Muscle of arm (tissue), 12 donors: Measurements from ENCODE around the gene PTPRT. TPM values are rescaled to one million over a fixed set of nuclear protein-coding genes. Genes with fewer than 3 reads are reported as not detected.
"Not testable (repeated sequence)": the region's sequence is repeated elsewhere in the genome, so short reads cannot be mapped to it uniquely, and the experiment has no call there.

Experiments
- DNase-seq: peaks from one replicate; pipeline ENCODE4 v3.0.0-alpha.2; 2013
- polyA plus RNA-seq, 12 donors: library from polyadenylated mRNA; unstranded; fragments of 120-200 nt; gene quantifications; one replicate each; pipeline ENCODE4 v1.2.1, GENCODE V29; 2013; ENCODE audit not compliant: insufficient read length in 12 of 12

The PTPRT gene
- polyA plus RNA-seq, 12 donors, result 0.24 to 1.2 (median 0.50) TPM; not detected in 2

- DNase-seq, result peak; percentile 81
These were observed 2.1 kb downstream of the PTPRT start for GRCh38 chr20:43187476-43188233.

- DNase-seq, result no peak
These were observed 3.4 kb downstream of the PTPRT start for GRCh38 chr20:43186312-43186711.

DNA sequence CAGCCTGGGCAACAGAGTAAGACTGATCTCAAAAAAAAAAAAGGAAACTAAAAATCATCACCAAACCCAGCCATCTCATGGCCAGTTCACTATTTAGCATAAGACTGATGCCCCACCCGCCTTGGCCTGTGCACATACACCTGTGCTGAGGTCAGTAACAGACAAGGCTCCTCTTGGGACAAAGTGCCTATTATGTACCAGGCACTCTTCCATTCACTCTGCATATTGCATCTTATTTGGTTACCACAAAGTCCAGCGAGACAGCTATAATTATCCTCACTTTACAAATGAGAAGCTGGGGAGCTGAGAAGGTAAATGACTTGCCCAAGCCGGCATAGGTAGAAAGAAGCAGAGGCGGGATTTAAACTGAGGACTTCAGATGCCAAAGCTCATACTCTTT lies 3.8 kb downstream of the PTPRT start:
- DNase-seq, result no peak

- DNase-seq, result peak; percentile 77
These were observed 6.1 kb downstream of the PTPRT start for GRCh38 chr20:43183536-43184070.

DNA sequence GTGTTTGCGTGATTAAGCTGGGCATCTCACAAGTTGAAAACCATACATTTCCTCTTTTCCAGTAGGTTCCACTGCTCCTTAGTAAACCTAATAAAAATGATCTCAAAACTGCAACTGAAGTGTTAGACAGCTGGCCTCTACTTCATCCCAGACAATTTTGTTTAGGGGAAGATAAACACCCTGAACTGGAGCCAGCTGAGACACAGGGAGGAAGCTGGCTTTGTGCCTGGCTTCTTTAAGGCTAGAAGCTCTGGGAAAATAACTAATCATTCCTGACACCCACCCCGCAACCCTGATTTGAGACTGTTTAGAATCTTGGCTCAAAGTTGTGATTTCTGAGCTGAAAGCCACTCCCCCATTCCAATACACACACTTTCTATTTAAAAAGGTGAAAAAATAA lies 11.6 kb downstream of the PTPRT start:
- peak; percentile 83 for DNase-seq

- DNase-seq, result no peak
These were observed 13.0 kb downstream of the PTPRT start for GRCh38 chr20:43176726-43177125.

- no peak for DNase-seq
These were observed 17.8 kb downstream of the PTPRT start for GRCh38 chr20:43171930-43172329.

- no peak for DNase-seq
These were observed 18.9 kb downstream of the PTPRT start for GRCh38 chr20:43170771-43171170.

DNA sequence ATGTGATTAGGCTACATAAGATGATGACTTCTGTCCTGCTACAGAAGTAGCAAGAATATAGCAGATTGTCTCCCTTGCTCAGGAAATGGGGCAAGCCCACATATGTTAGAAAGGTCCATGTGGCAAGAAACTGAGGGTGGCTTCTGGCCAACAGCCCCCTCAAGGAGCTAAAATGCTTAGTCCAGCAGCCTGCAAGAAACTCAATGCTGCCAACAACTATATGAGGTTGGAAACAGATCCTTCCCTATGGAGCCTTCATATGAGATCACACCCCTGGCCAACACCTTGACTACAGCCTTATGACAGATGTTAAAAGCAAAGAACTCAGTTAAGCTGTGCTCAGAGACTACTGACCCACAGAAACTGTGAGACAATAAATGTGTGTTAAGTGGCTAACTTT lies 22.1 kb downstream of the PTPRT start:
- peak; percentile 67 for DNase-seq

- no peak for DNase-seq
These were observed 22.7 kb downstream of the PTPRT start for GRCh38 chr20:43167021-43167420.

DNA sequence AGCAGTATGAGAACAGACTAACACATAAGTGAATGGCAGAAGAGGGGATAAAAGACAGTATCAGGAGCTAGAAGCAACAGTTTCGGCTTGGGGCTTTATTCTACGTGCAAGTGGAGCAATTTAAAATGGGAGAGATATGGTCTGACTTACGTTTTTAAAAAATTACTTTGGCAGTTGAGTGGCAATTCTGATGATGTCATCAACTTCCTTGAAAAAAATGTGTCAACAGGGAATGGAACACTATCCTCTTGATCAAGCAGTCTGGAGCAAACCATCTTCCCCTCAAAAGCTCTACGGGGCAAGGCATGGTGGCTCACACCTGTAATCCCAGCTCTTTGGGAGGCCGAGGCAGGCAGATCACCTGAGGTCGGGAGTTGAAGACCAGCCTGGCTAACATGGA lies 24.1 kb downstream of the PTPRT start:
- no peak for DNase-seq

- DNase-seq, result not testable (repeated sequence)
These were observed 25.0 kb downstream of the PTPRT start for GRCh38 chr20:43164736-43165135.

GRCh38 chr20:43161716-43162115 lies 28.0 kb downstream of the PTPRT start:
- DNase-seq, result no peak

DNA sequence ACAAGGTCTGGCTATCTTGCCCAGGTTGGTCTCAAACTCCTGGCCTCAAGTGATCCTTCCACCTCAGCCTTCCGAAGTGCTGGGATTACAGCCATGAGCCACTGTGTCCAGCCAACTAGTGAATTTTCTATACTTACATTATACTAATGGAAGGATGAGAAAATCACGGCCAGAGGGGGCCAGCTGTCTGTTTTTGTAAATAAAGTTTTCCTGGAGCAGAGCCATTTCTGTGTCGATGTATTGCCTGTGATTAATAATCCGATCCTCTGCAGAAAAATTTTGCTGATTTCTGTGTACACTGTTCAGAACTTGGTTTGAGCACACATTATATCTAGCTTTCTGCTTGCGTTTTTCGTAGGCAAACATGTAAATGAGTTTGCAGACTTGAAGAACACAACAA lies 28.8 kb downstream of the PTPRT start:
- peak; percentile 73 for DNase-seq

- DNase-seq, result no peak
These were observed 29.7 kb downstream of the PTPRT start for GRCh38 chr20:43159994-43160393.

DNA sequence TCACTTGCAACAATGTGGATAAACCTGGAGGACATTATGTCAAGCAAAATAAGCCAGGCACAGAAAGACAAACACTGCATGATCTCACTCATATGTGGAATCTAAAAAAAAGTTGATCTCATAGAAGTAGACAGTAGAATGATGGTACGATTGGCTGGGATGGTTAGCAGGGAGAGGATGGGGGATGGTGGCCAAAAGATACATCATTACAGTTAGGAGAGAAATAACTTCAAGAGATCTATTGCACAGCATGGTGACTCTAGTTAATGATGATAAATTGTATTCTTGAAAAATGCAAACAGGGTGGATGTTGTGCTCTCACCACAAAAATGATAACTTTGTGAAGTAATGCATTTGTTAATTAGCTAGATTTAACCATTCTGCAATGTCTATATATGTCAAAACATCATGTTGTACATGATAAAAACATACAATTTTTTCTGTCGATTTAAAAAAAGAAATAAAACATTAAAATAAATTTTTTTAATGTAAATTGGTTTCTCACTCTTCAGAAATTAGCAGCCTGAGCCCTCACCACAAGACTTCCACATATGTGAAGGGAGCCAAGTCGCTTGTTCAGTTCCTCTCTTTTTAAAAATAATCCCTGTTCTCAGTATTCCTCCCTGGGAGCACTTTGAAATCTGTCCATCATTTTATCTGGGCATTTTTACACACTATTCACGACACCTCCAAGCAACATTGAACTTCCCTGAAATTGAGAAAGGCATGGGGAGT lies 34.2 kb downstream of the PTPRT start:
- no peak for DNase-seq

- peak; percentile 70 for DNase-seq
These were observed 37.8 kb downstream of the PTPRT start for GRCh38 chr20:43151901-43152300.

DNA sequence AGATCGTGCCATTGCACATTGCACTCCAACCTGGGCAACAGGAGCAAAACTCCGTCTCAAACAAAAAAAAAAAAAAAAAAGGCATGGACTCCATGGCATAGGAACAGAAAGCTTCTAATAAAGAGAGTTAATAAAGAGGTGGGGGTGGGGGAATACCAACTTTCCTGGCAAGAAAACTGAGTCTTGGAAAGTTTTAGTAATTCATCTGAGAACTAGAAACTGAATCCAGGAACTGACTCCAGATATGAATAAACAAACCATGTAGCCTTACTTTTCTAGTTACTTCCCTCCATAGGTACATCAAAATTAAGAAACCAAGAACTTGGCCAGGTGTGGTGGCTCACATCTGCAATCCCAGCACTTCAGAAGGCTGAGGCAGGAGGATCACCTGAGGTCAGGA lies 38.5 kb downstream of the PTPRT start:
- no peak for DNase-seq

DNA sequence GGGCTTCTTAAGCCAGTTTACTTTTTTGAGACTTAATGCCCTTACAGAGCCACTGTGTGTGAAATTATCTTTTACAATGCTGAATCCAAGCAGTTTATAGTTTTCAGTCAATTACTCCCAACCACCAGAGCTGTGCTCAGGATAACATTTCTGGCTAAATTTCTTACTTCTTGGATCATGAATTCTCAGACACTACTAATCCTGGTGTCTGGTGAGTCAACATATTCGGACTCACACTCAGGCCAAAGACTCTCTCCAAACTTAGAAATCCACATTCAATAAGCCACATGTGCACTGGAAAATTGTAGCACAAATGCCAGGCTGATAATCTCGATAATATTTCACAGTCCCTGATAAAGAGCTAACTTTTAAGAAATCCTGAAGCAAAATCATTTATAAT lies 49.0 kb downstream of the PTPRT start:
- no peak for DNase-seq

- no peak for DNase-seq
These were observed 51.5 kb downstream of the PTPRT start for GRCh38 chr20:43138061-43138770.

DNA sequence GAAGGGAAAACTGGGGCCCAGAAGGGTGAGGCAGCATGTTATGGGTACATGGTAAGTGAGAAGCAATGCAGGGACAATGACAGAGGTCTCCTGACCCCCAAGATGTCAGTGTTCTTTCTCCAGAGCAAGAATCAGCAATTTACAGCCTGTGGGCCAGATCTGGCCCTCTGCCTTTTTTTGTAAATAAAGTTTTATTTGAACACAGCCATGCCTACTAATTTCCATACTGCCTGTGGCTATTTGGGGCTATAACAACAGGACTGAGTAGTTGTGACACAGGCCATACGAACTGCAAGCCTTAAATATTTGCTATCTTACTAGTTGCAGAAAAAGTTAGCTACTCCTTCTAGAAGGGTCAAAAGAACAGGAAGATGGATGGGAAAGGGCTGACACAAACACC lies 52.5 kb downstream of the PTPRT start:
- DNase-seq, result no peak

DNA sequence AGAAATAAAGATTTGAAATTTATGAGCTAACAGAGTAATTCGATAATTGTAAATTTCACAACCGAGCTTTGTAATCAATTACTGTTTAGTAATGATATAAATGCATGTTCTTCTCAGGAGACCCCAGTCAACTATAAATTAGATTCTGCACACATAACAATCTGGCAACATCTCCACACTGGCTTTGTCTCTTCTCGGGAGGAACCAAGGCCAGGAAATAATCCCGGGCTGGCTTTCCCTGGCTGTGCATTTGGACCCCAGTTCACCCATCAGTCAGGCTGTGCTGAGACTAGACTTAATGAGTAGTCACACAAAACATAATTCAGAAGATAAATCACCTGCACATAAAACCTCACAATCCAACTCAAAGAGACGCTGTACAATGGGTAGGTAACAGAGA lies 65.5 kb downstream of the PTPRT start:
- no peak for DNase-seq

DNA sequence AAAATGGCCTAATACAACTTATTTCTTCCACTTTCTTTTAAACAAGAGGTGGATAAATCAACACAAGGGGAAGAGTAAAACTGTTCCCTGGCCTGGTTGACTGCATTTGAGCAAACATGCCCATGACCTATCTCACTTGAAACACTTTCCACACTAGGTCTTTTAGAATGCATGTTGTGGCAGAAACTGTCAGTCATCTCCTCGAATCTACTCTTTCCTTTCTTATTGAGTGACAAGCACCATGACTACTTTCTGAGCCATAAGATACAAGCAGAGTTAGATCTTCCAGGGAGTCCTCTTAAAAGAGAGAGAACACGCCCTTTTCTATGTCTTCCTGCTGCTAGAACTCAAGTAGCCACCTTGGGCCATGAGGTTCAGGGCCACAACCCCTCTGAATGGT lies 66.5 kb downstream of the PTPRT start:
- no peak for DNase-seq
